ENCODE measurements around the gene ALB.

The ALB gene

GRCh38 chr4:73396993-73397972, 6.8 kb upstream of the ALB start:
- no peak for TF ChIP-seq ZNF274 (IDR thresholded peaks at IDR 0.05; ENCODE audit: low read depth, low read length)
- H3K4me3 ChIP-seq (ENCODE audit: low read length), result no peak overlapping the region

- no peak overlapping the region for H3K4me3 ChIP-seq (ENCODE audit: low read length)
- TF ChIP-seq ZNF274 (IDR thresholded peaks at IDR 0.05; ENCODE audit: low read depth, low read length), result no peak
Measured at GRCh38 chr4:73401412-73401811, 2.7 kb upstream of the ALB start.

- no peak overlapping the region for H3K4me3 ChIP-seq (ENCODE audit: low read length)
- TF ChIP-seq ZNF274 (IDR thresholded peaks at IDR 0.05; ENCODE audit: low read depth, low read length), result no peak
Measured at GRCh38 chr4:73404457-73404856, 370 bp downstream of the ALB start.

GRCh38 chr4:73405138-73405537, 1.1 kb downstream of the ALB start:
- no peak for TF ChIP-seq ZNF274 (IDR thresholded peaks at IDR 0.05; ENCODE audit: low read depth, low read length)
- H3K4me3 ChIP-seq (ENCODE audit: low read length), result no peak overlapping the region

GRCh38 chr4:73406548-73406875, 2.4 kb downstream of the ALB start:
- no peak overlapping the region for H3K4me3 ChIP-seq (ENCODE audit: low read length)
- no peak for TF ChIP-seq ZNF274 (IDR thresholded peaks at IDR 0.05; ENCODE audit: low read depth, low read length)

- no peak overlapping the region for H3K4me3 ChIP-seq (ENCODE audit: low read length)
- TF ChIP-seq ZNF274 (IDR thresholded peaks at IDR 0.05; ENCODE audit: low read depth, low read length), result no peak
Measured at GRCh38 chr4:73407227-73407673, 3.2 kb downstream of the ALB start.

- no peak for TF ChIP-seq ZNF274 (IDR thresholded peaks at IDR 0.05; ENCODE audit: low read depth, low read length)
- no peak overlapping the region for H3K4me3 ChIP-seq (ENCODE audit: low read length)
Measured at GRCh38 chr4:73408181-73408867, 4.2 kb downstream of the ALB start.

- H3K4me3 ChIP-seq (ENCODE audit: low read length), result no peak overlapping the region
- TF ChIP-seq ZNF274 (IDR thresholded peaks at IDR 0.05; ENCODE audit: low read depth, low read length), result no peak
Measured at GRCh38 chr4:73409012-73409862, 5.2 kb downstream of the ALB start.

- no peak for TF ChIP-seq ZNF274 (IDR thresholded peaks at IDR 0.05; ENCODE audit: low read depth, low read length)
- H3K4me3 ChIP-seq (ENCODE audit: low read length), result no peak overlapping the region
Measured at GRCh38 chr4:73409978-73410548, 6.0 kb downstream of the ALB start.

GRCh38 chr4:73410916-73411730, 7.0 kb downstream of the ALB start:
- no peak overlapping the region for H3K4me3 ChIP-seq (ENCODE audit: low read length)
- TF ChIP-seq ZNF274 (IDR thresholded peaks at IDR 0.05; ENCODE audit: low read depth, low read length), result no peak

- TF ChIP-seq ZNF274 (IDR thresholded peaks at IDR 0.05; ENCODE audit: low read depth, low read length), result no peak
- H3K4me3 ChIP-seq (ENCODE audit: low read length), result no peak overlapping the region
Measured at GRCh38 chr4:73411731-73412414, 7.8 kb downstream of the ALB start.

- no peak for TF ChIP-seq ZNF274 (IDR thresholded peaks at IDR 0.05; ENCODE audit: low read depth, low read length)
- no peak overlapping the region for H3K4me3 ChIP-seq (ENCODE audit: low read length)
Measured at GRCh38 chr4:73413294-73413755, 9.2 kb downstream of the ALB start.

- TF ChIP-seq ZNF274 (IDR thresholded peaks at IDR 0.05; ENCODE audit: low read depth, low read length), result no peak
- no peak overlapping the region for H3K4me3 ChIP-seq (ENCODE audit: low read length)
Measured at GRCh38 chr4:73414936-73415271, 10.8 kb downstream of the ALB start.

Measured in GM08714 (cell line).